Glomerular visceral epithelial cell (primary cell): ENCODE results near the gene PADI2.

Experiments
- DNase-seq: peaks from one replicate; pipeline ENCODE4 v3.0.0-alpha.2; 2016; ENCODE audit errors: extremely low spot score

PADI2 gene

GRCh38 chr1:17139637-17140036 is 20.4 kb upstream of the PADI2 start:
- DNase-seq = no peak

GRCh38 chr1:17137441-17137840 is 18.2 kb upstream of the PADI2 start:
- DNase-seq = no peak

- no peak for DNase-seq
Observed at GRCh38 chr1:17136936-17137335, 17.7 kb upstream of the PADI2 start.

GRCh38 chr1:17136145-17136544 is 16.9 kb upstream of the PADI2 start:
- no peak for DNase-seq

GRCh38 chr1:17135530-17135929 is 16.3 kb upstream of the PADI2 start:
- DNase-seq = no peak

- no peak for DNase-seq
Observed at GRCh38 chr1:17134724-17135123, 15.5 kb upstream of the PADI2 start.

- no peak for DNase-seq
Observed at GRCh38 chr1:17134034-17134433, 14.8 kb upstream of the PADI2 start.

- no peak for DNase-seq
Observed at GRCh38 chr1:17130138-17130635, 10.9 kb upstream of the PADI2 start.

- DNase-seq = peak; percentile 97
Observed at GRCh38 chr1:17128361-17128760, 9.1 kb upstream of the PADI2 start.

- peak; percentile 92 for DNase-seq
Observed at GRCh38 chr1:17125756-17126237, 6.5 kb upstream of the PADI2 start.

- no peak for DNase-seq
Observed at GRCh38 chr1:17123196-17124045, 4.2 kb upstream of the PADI2 start.

GRCh38 chr1:17122521-17123164 is 3.4 kb upstream of the PADI2 start:
- no peak for DNase-seq

- DNase-seq = no peak
Observed at GRCh38 chr1:17121881-17122280, 2.6 kb upstream of the PADI2 start.

GRCh38 chr1:17120962-17121837 is 1.9 kb upstream of the PADI2 start:
- DNase-seq = peak; percentile 25

- DNase-seq = no peak
Observed at GRCh38 chr1:17120481-17120877, 1.2 kb upstream of the PADI2 start.

- no peak for DNase-seq
Observed at GRCh38 chr1:17119773-17120480, 676 bp upstream of the PADI2 start.

GRCh38 chr1:17118706-17119075 is 560 bp downstream of the PADI2 start:
- DNase-seq = no peak

GRCh38 chr1:17118268-17118667 is 983 bp downstream of the PADI2 start:
- no peak for DNase-seq

GRCh38 chr1:17117451-17118265 is 1.6 kb downstream of the PADI2 start:
- DNase-seq = no peak

GRCh38 chr1:17116643-17117042 is 2.6 kb downstream of the PADI2 start:
- DNase-seq = no peak

- no peak for DNase-seq
Observed at GRCh38 chr1:17113963-17114362, 5.3 kb downstream of the PADI2 start.
